GM18498 (cell line): ENCODE measurements around the gene LDLRAD3.

Source experiments
- ATAC-seq: cut with Tn5 transposase; IDR thresholded peaks from one replicate; pipeline ENCODE4 v1.9.1; 2021; ENCODE audit warnings: mild to moderate bottlenecking, moderate library complexity; ENCODE audit not compliant: unreplicated experiment

The LDLRAD3 gene

DNA sequence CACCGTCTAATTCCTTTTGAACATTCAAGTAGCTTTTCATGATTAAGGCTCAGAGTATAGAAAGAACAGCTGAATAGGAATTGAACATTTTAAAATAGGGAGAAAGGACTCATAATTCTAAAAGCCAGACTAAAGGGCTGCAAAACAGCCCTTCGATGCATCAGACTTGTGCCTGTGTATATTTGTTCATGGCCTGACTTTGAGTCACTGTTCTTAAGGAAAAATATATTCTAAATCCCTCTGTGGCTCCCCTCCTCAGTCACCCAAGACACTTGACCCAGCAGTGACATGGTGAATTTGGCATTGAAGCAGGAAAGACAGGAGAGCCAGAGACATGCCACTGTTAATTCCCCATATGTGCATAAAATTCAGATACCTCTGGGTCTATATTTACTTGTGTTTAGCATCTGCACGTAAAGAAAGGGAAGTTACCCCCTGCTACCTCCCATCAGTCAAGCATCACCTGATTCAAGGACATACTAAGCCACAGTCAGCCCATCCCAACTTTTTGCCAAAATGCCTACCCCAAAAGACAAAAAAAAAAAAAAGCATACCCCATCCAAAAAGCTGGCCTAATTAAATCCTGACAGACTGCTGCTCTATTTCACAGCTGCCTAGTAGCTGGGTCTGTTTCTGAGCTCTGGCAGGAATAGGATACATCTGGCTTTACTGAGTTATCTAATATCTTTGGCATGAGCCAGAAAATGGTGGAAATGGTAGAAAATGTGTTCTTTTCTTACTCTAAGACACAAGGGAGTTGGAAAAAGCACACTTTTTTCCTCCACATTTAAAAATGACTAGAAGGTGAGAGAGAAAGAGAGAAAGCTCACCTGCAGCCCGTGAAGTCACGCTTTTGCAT is 251.9 kb downstream of the LDLRAD3 start:
- no peak for ATAC-seq

- ATAC-seq = no peak
Observed at GRCh38 chr11:36196411-36196998, 252.6 kb downstream of the LDLRAD3 start.

GRCh38 chr11:36201411-36201810 is 257.5 kb downstream of the LDLRAD3 start:
- ATAC-seq = no peak

GRCh38 chr11:36205536-36205935 is 261.7 kb downstream of the LDLRAD3 start:
- ATAC-seq = no peak

- no peak for ATAC-seq
Observed at GRCh38 chr11:36210529-36210928, 266.7 kb downstream of the LDLRAD3 start.

DNA sequence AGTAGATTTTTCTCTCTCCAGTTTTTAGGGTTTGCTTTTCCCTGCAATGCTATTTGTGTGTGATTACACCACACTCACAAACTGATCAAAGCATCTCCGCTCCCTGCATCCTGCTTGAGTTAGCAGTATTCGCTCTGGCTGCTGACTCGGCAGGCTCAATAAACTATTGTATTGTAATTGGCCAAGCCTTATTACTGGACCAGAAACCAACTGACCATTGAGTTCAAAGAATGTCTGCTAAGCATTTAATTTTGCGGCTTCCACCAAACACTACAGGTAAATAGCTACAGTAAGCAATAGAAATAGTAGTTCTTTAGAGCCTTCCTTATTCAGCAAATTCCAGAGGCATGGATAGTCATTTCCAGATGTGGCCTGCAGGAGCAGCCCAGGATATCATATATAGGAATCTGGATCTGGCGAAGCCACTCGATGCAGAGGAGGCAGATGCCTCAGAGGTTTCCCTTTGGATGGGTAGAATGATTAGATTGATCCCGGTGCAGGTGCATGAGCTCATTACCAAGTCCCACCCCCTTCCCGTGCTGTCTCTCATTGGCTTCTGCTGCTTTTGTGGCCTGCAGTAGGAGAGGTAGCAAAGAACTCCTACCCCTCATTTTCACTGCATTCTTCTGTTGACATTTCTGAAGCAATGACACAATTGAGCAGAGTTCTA is 268.0 kb downstream of the LDLRAD3 start:
- no peak for ATAC-seq

- no peak for ATAC-seq
Observed at GRCh38 chr11:36212564-36213392, 268.9 kb downstream of the LDLRAD3 start.

DNA sequence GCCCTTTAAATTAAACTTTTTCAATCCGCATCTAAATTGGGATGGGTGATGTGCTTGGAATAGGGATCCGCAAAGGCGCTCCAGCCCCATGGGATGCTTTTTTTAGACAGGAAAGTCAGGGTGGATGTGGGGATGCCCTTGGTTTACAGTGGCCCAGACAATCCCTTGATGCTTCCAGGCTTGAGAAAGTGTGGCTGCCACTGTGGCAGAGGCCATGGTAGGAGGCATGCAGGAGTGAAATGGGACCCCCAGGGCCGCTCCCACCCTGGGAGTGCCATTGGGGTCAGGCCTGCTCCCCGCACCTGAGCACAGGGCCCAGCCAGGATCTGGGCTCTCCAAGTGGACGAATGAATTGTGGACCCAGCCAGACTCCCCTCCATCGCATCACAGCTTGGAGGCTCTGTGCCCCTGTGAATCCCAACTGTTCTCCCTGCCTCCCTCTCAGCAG is 269.6 kb downstream of the LDLRAD3 start:
- no peak for ATAC-seq

DNA sequence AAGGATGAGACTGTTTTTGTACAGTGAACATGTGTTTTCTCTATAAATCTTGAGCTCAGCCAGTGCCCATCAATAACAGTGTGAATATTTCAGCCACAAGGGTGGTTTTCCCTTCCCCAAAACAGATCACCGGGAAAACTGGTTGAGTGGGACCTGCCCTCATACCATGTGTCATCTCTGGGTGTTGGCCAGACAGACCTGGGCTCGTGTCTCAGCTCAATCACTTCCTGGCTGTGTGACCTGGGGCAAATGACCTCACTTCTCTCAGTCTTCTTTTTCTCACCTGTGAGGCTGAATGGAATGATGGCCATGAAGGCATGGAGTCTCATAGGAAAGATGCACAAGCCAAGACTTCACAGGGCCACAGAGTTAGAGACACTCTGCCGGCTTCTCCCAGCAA is 270.6 kb downstream of the LDLRAD3 start:
- no peak for ATAC-seq

- ATAC-seq = no peak
Observed at GRCh38 chr11:36214976-36215692, 271.3 kb downstream of the LDLRAD3 start.

GRCh38 chr11:36215693-36216060 is 271.8 kb downstream of the LDLRAD3 start:
- ATAC-seq = no peak

GRCh38 chr11:36216061-36216615 is 272.3 kb downstream of the LDLRAD3 start:
- no peak for ATAC-seq

DNA sequence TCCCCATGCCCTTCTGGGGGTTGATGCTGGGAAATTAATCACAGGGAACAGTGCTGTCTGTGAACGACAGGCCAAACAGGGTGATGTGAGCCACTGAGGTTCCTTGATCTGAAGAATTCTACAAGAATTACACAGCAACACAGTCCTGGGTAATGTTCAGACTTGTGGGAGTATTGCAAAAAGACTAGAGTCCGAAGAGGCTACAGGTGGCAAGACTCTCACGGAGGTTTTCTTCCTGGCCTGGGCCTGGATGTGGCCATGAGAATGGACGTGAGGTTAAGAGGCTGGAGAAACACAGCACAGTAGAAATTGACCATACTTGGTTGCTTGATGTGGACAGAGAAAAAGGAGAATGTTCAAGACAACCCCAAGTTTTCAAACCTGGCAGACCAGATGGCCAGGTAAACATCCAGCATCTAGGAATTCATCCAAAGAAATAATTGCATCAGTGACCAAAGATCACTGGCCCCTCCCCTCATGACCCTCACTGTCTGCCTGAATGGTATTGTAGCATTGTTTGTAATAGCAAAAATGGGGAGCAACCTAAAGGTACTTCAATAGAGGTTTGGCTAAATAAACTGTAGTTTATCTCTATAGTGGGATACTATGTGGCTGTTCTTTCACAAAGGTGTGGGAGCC is 274.5 kb downstream of the LDLRAD3 start:
- no peak for ATAC-seq

DNA sequence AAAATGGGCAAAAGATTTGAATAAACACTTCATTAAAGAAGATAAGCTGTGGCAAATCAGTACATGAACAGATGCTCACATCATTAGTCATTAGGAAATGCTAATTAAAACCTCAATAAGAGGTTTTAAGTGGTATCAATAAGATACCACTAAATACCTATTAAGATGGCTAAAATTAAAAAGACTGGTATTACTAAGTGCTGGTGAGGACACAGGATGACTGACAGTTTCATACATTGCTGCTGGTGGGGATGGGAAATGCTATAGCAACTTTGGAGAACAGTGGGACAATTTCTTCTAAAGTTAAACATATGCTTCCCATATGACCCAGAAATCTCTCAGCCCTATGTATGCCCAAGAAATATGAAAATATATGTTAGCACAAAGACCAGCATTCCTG is 276.1 kb downstream of the LDLRAD3 start:
- no peak for ATAC-seq

DNA sequence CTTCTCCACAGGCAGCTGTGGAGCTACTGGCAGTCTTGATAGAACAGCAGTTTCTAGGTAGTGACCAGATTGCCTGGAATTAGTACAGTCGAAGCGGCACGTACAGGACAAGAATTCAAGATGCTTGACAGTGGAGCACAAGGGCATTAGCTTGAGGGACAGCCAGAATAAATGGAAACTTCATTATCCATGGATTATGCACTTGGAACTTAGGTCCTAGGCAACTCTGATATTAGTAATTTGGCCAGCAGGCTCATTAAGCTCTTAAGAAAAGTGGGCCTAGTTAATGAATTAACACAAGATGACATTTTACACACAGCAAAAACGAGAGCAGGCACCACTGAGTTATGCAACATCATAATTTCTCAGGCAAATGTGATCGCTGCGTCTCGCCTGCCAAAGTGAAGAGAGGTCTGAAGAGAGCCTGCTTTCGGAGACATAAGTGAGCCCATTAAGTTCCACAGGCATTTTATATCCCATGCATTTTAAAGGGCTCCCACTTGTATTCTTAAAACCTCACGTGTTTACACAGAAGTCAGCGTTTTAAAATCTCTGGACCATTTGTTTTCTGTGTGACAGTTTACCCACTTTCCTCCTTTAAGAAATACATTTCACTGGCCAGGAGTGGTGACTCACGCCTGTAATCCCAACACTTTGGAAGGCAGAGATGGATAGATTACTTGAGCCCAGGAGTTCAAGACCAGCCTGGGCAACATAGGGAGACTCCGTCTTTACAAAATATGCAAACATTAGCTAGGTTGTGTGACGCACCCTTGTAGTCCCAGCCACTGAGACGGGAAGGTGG is 279.2 kb downstream of the LDLRAD3 start:
- ATAC-seq = no peak

- no peak for ATAC-seq
Observed at GRCh38 chr11:36224209-36224882, 280.5 kb downstream of the LDLRAD3 start.

GRCh38 chr11:36227044-36227443 is 283.2 kb downstream of the LDLRAD3 start:
- ATAC-seq = no peak

DNA sequence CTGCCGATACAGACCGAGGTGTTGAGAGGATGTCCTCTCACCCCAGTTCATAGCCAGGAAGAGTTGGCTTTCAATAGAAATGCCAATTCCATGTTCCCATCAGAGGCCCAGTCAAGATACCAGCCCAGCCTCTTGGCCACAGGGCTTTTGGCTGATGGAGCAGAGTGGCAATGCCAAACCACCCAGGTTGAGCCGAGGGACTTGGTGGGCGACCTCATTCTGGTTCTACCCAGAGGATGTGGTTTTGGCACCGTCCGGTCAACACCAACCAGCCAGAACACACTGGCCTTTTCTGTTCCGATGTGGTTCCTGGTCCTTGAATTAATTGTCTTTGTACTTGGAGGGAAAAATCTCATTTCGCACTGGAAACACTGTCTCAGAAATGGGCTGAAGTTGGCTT is 284.8 kb downstream of the LDLRAD3 start:
- no peak for ATAC-seq
